H1 (cell line): Measurements from ENCODE around the gene SERHL2. TPM values are rescaled to one million over a fixed set of nuclear protein-coding genes. Genes with fewer than 3 reads are reported as not detected.

ENCODE experiments used
- polyA plus RNA-seq, 7 experiments: library from polyadenylated mRNA; depleted of rRNA in 3 of 7; stranded (reverse) in 5 of 7; unstranded in 2 of 7; fragments of >200 nt in 5 of 7; fragments of 200-250 nt in 2 of 7; gene quantifications; 1 replicate in 5 of 7; 2 replicates in 1 of 7; 4 replicates in 1 of 7; pipeline versions ENCODE4 v1.2.1 to v1.2.3, GENCODE V29; 2011 to 2013; ENCODE audit warnings: missing spikeins in 2 of 7, mixed read lengths in 2 of 7
- small RNA-seq: library from polyadenylated mRNA; stranded (forward); fragments of <200 nt; extraction: miRNeasy Mini kit (QIAGEN cat#:217004); gene quantifications from one replicate; pipeline ENCODE3, GENCODE V24; 2013; ENCODE audit not compliant: insufficient read depth
- total RNA-seq: library from RNA; stranded (reverse); fragmentation: NEBNext Ultra II Directional; extraction: Animal tissue kit (Norgen Biotek cat#: 25700); gene quantifications from 2 replicates; pipeline ENCODE4 v1.2.1, GENCODE V29; 2021

The SERHL2 gene
- total and polyA plus RNA-seq, 2 of the 8 experiments (the other 6 are each of a cell fraction or from before 2014, with no cell fraction given): 0.91 TPM; not detected in 1

Small RNA genes lying within 50 kb of the gene (small RNA-seq; reads per million reads assigned to genes)
- gene RN7SKP80 (not detected), gene RNU6-513P (not detected)

Other genes starting within 250 kb of the SERHL2 start
- gene NFAM1, start 121.6 kb upstream of the SERHL2 start, total RNA-seq: 0.61 and 0.73 TPM in 2 replicates
- gene NFAM1, start 121.6 kb upstream of the SERHL2 start, polyA plus RNA-seq (2011; rRNA removed): 0.50 and 0.62 TPM in 2 replicates
- 48.4 and 49.0 TPM in 2 replicates for gene RRP7A, start 34.2 kb upstream of the SERHL2 start, total RNA-seq
- gene RRP7A, start 34.2 kb upstream of the SERHL2 start, polyA plus RNA-seq (2011; rRNA removed): 18.4 and 26.7 TPM in 2 replicates
- 77.3 and 84.6 TPM in 2 replicates for gene POLDIP3, start 60.9 kb downstream of the SERHL2 start, total RNA-seq
- 43.5 and 44.7 TPM in 2 replicates for gene POLDIP3, start 60.9 kb downstream of the SERHL2 start, polyA plus RNA-seq (2011; rRNA removed)
- 0.52 and 0.84 TPM in 2 replicates for gene ATP5MGL, start 86.6 kb downstream of the SERHL2 start, total RNA-seq
- gene ATP5MGL, start 86.6 kb downstream of the SERHL2 start, polyA plus RNA-seq (2011; rRNA removed): 0.12 TPM in 1 of 2 replicates, not detected in the other
- 75.3 and 82.5 TPM in 2 replicates for gene CYB5R3, start 95.4 kb downstream of the SERHL2 start, total RNA-seq
- gene CYB5R3, start 95.4 kb downstream of the SERHL2 start, polyA plus RNA-seq (2011; rRNA removed): 113 and 160 TPM in 2 replicates
- 13.8 and 13.9 TPM in 2 replicates for gene A4GALT, start 166.9 kb downstream of the SERHL2 start, total RNA-seq
- gene A4GALT, start 166.9 kb downstream of the SERHL2 start, polyA plus RNA-seq (2011; rRNA removed): 7.2 and 13.1 TPM in 2 replicates